ENCODE measurements around the gene ATAD3B.
"Not testable (repeated sequence)": the region's sequence is repeated elsewhere in the genome, so short reads cannot be mapped to it uniquely, and the experiment has no call there.

Gene ATAD3B

GRCh38 chr1:1452365-1452739, 19.2 kb upstream of the ATAD3B start:
- DNase-seq, result not testable (repeated sequence)

GRCh38 chr1:1452882-1453281, 18.7 kb upstream of the ATAD3B start:
- no peak for DNase-seq

GRCh38 chr1:1454286-1455056, 17.1 kb upstream of the ATAD3B start:
- not testable (repeated sequence) for DNase-seq

- no peak for DNase-seq
Measured at GRCh38 chr1:1455366-1455884, 16.1 kb upstream of the ATAD3B start.

- not testable (repeated sequence) for DNase-seq
Measured at GRCh38 chr1:1455934-1456333, 15.6 kb upstream of the ATAD3B start.

- not testable (repeated sequence) for DNase-seq
Measured at GRCh38 chr1:1456683-1457255, 14.8 kb upstream of the ATAD3B start.

GRCh38 chr1:1459156-1459555, 12.4 kb upstream of the ATAD3B start:
- DNase-seq, result not testable (repeated sequence)

GRCh38 chr1:1459711-1460110, 11.9 kb upstream of the ATAD3B start:
- DNase-seq, result not testable (repeated sequence)

- DNase-seq, result no peak
Measured at GRCh38 chr1:1460540-1461130, 10.9 kb upstream of the ATAD3B start.

- DNase-seq, result no peak
Measured at GRCh38 chr1:1461721-1462317, 9.7 kb upstream of the ATAD3B start.

GRCh38 chr1:1462318-1462966, 9.1 kb upstream of the ATAD3B start:
- no peak for DNase-seq

GRCh38 chr1:1463312-1463711, 8.3 kb upstream of the ATAD3B start:
- DNase-seq, result no peak

- not testable (repeated sequence) for DNase-seq
Measured at GRCh38 chr1:1468196-1468985, 3.2 kb upstream of the ATAD3B start.

- DNase-seq, result no peak
Measured at GRCh38 chr1:1470626-1471388, 758 bp upstream of the ATAD3B start.

GRCh38 chr1:1472053-1472876, 700 bp downstream of the ATAD3B start:
- DNase-seq, result not testable (repeated sequence)

GRCh38 chr1:1476011-1476410, 4.4 kb downstream of the ATAD3B start:
- DNase-seq, result not testable (repeated sequence)

GRCh38 chr1:1477206-1477605, 5.6 kb downstream of the ATAD3B start:
- DNase-seq, result no peak

- no peak for DNase-seq
Measured at GRCh38 chr1:1479547-1480487, 8.3 kb downstream of the ATAD3B start.

- not testable (repeated sequence) for DNase-seq
Measured at GRCh38 chr1:1480488-1480867, 8.9 kb downstream of the ATAD3B start.
